HL-60/S4 treated with phorbol 12-myristate 13-acetate at 8.2 ng/mL for 4 days and 3 days (cell line): ENCODE measurements around the gene ANGPT4.

Experiments
- in situ Hi-C: fragments of 300-500 bp; cut with MboI; formaldehyde crosslinking; loops from 2 replicates; pipeline ENCODE4 v1.15.0; 2022; ENCODE audit warnings: low sequenced_read_pairs

The ANGPT4 gene

GRCh38 chr20:942611-943010 lies 26.5 kb upstream of the ANGPT4 start:
- in situ Hi-C loops, result no loop called here

GRCh38 chr20:940926-941325 lies 24.8 kb upstream of the ANGPT4 start:
- in situ Hi-C loops, result no loop called here

GRCh38 chr20:939606-940005 lies 23.5 kb upstream of the ANGPT4 start:
- in situ Hi-C loops, result no loop called here

- in situ Hi-C loops, result no loop called here
Measured at GRCh38 chr20:934186-934840, 18.2 kb upstream of the ANGPT4 start.

- in situ Hi-C loops, result no loop called here
Measured at GRCh38 chr20:933029-933428, 16.9 kb upstream of the ANGPT4 start.

GRCh38 chr20:931401-931800 lies 15.3 kb upstream of the ANGPT4 start:
- in situ Hi-C loops, result no loop called here

- in situ Hi-C loops, result no loop called here
Measured at GRCh38 chr20:926670-927069, 10.5 kb upstream of the ANGPT4 start.

- in situ Hi-C loops, result no loop called here
Measured at GRCh38 chr20:925516-925915, 9.4 kb upstream of the ANGPT4 start.

GRCh38 chr20:924639-925038 lies 8.5 kb upstream of the ANGPT4 start:
- in situ Hi-C loops, result no loop called here

GRCh38 chr20:922781-923180 lies 6.6 kb upstream of the ANGPT4 start:
- in situ Hi-C loops, result no loop called here

- in situ Hi-C loops, result no loop called here
Measured at GRCh38 chr20:921068-921467, 4.9 kb upstream of the ANGPT4 start.

GRCh38 chr20:920311-920710 lies 4.2 kb upstream of the ANGPT4 start:
- in situ Hi-C loops, result no loop called here

- in situ Hi-C loops, result no loop called here
Measured at GRCh38 chr20:919491-919916, 3.4 kb upstream of the ANGPT4 start.

- in situ Hi-C loops, result no loop called here
Measured at GRCh38 chr20:917416-917815, 1.3 kb upstream of the ANGPT4 start.

GRCh38 chr20:916825-917224 lies 691 bp upstream of the ANGPT4 start:
- in situ Hi-C loops, result no loop called here

- in situ Hi-C loops, result no loop called here
Measured at GRCh38 chr20:914727-915498, 1.2 kb downstream of the ANGPT4 start.

GRCh38 chr20:913306-913849 lies 2.8 kb downstream of the ANGPT4 start:
- in situ Hi-C loops, result no loop called here

- in situ Hi-C loops, result no loop called here
Measured at GRCh38 chr20:911882-912600, 4.1 kb downstream of the ANGPT4 start.

- in situ Hi-C loops, result no loop called here
Measured at GRCh38 chr20:910870-911770, 5.0 kb downstream of the ANGPT4 start.

- in situ Hi-C loops, result no loop called here
Measured at GRCh38 chr20:910132-910869, 5.8 kb downstream of the ANGPT4 start.
